Prostate gland (tissue), 2 donors: Measurements from ENCODE around the gene PLA2G12B. TPM values are rescaled to one million over a fixed set of nuclear protein-coding genes. Genes with fewer than 3 reads are reported as not detected.

Experiments used
- DNase-seq: peaks from one replicate; pipeline ENCODE4 v3.0.0-alpha.2; 2019; ENCODE audit warnings: low spot score
- H3K27ac ChIP-seq, 2 donors: fragments of 200-600 bp; sonication (generic); 2 replicates each; pipeline ENCODE4 v1.5.1; 2017 to 2019
- H3K27me3 ChIP-seq: fragments of 200-600 bp; sonication (generic); replicated peaks from 2 replicates; pipeline ENCODE4 v1.5.1; 2019; ENCODE audit not compliant: insufficient read depth
- H3K36me3 ChIP-seq, 2 donors: fragments of 200-600 bp; sonication (generic); 1 replicate in 1 of 2; 2 replicates in 1 of 2; pipeline versions ENCODE4 v1.5.1 to v1.8.1; 2017 to 2019
- H3K4me1 ChIP-seq: fragments of 200-600 bp; sonication (generic); replicated peaks from 2 replicates; pipeline ENCODE4 v1.5.1; 2019
- H3K4me3 ChIP-seq, 2 donors: fragments of 200-600 bp; sonication (generic); 2 replicates each; pipeline ENCODE4 v1.5.1; 2017 to 2019
- H3K9me3 ChIP-seq: fragments of 200-600 bp; sonication (generic); 2 replicates; pipeline ENCODE4 v1.5.1; 2017
- CTCF ChIP-seq, 4 experiments: fragments of 200-600 bp in 2 of 4; fragments of 450-650 bp in 2 of 4; sonication (generic) in 2 of 4; IDR thresholded peaks; 1 replicate in 3 of 4; 2 replicates in 1 of 4; pipeline ENCODE4 v1.5.1; 2016 to 2019; ENCODE audit warnings: antibody characterized with exemption in 4 of 4, mild to moderate bottlenecking in 2 of 4, moderate library complexity in 2 of 4
- POLR2A ChIP-seq: fragments of 450-650 bp; IDR thresholded peaks from one replicate; pipeline ENCODE4 v1.6.1; 2016; ENCODE audit warnings: antibody characterized with exemption, mild to moderate bottlenecking
- POLR2AphosphoS5 ChIP-seq: sonication (generic); formaldehyde crosslinking; IDR thresholded peaks from one replicate; pipeline ENCODE4 v1.6.1; 2017; ENCODE audit warnings: antibody characterized with exemption
- WGBS: methylation state at CpG from one replicate; pipeline ENCODE4 v1.1.5; 2018; 5-methylcytosine and 5-hydroxymethylcytosine counted together
- intact Hi-C: fragments of 100-400 bp; cut with DNase I; formaldehyde crosslinking; loops from one replicate; pipeline ENCODE4 v1.14.2; 2022
- total RNA-seq, 2 donors: library from RNA; depleted of rRNA; stranded (reverse); fragments of >200 nt; gene quantifications; one replicate each; pipeline ENCODE4 v1.1.0, GENCODE V29; 2016

Gene PLA2G12B
- total RNA-seq, 2 donors from 2014 or later: not detected

GRCh38 chr10:72981882-72982529 lies 27.4 kb upstream of the PLA2G12B start:
- Histone ChIP-seq H3K9me3 (no peaks in the 10 kb centered on the region), H3K36me3 (no peaks in the 10 kb centered on the region), H3K4me1 (no peaks in the 10 kb centered on the region), H3K27me3 (no peaks in the 10 kb centered on the region), H3K4me3 (no peak overlapping the region), H3K27ac (no peak overlapping the region)
- TF ChIP-seq POLR2A (no peak), POLR2AphosphoS5 (no peak), CTCF (IDR thresholded peaks at IDR 0.05) (no peak)
- DNase-seq: no peak
- 93% methylated on average over 2 of the region's 2 CpGs for WGBS
- intact Hi-C loops: no loop called here

GRCh38 chr10:72981028-72981881 lies 26.6 kb upstream of the PLA2G12B start:
- Histone ChIP-seq H3K27ac (no peak overlapping the region), H3K4me3 (no peak overlapping the region), H3K27me3 (no peaks in the 10 kb centered on the region), H3K4me1 (no peaks in the 10 kb centered on the region), H3K36me3 (no peaks in the 10 kb centered on the region), H3K9me3 (no peaks in the 10 kb centered on the region)
- intact Hi-C loops: no loop called here
- no peak for DNase-seq
- TF ChIP-seq CTCF (IDR thresholded peaks at IDR 0.05): no peak
- TF ChIP-seq POLR2AphosphoS5: no peak
- no peak for TF ChIP-seq POLR2A
- WGBS: 98% methylated on average over 4 of the region's 4 CpGs

- intact Hi-C loops: no loop called here
- Histone ChIP-seq H3K27me3 (no peaks in the 10 kb centered on the region), H3K36me3 (no peaks in the 10 kb centered on the region), H3K9me3 (no peaks in the 10 kb centered on the region), H3K4me3 (no peak overlapping the region), H3K27ac (no peak overlapping the region), H3K4me1 (no peaks in the 10 kb centered on the region)
- no peak for TF ChIP-seq POLR2AphosphoS5
- no peak for TF ChIP-seq POLR2A
- TF ChIP-seq CTCF (IDR thresholded peaks at IDR 0.05): no peak
- 88% methylated on average over 2 of the region's 2 CpGs for WGBS
- no peak for DNase-seq
These were observed 25.7 kb upstream of the PLA2G12B start for GRCh38 chr10:72980348-72980747.

GRCh38 chr10:72979709-72980108 lies 25.1 kb upstream of the PLA2G12B start:
- no peaks in the 10 kb centered on the region for H3K27me3 ChIP-seq
- no peaks in the 10 kb centered on the region for H3K36me3 ChIP-seq
- no peaks in the 10 kb centered on the region for H3K4me1 ChIP-seq
- no peaks in the 10 kb centered on the region for H3K9me3 ChIP-seq
- no peak overlapping the region for H3K4me3 ChIP-seq
- DNase-seq: no peak
- intact Hi-C loops: no loop called here
- no peak overlapping the region for H3K27ac ChIP-seq
- TF ChIP-seq CTCF (IDR thresholded peaks at IDR 0.05) (no peak), POLR2A (no peak), POLR2AphosphoS5 (no peak)

GRCh38 chr10:72976886-72977285 lies 22.3 kb upstream of the PLA2G12B start:
- Histone ChIP-seq H3K9me3 (no peaks in the 10 kb centered on the region), H3K4me3 (no peak overlapping the region), H3K36me3 (no peaks in the 10 kb centered on the region), H3K27me3 (no peaks in the 10 kb centered on the region), H3K4me1 (no peaks in the 10 kb centered on the region), H3K27ac (no peak overlapping the region)
- TF ChIP-seq CTCF (IDR thresholded peaks at IDR 0.05): no peak
- no peak for TF ChIP-seq POLR2A
- DNase-seq: no peak
- 97% methylated on average over 1 of the region's 1 CpG for WGBS
- intact Hi-C loops: no loop called here
